SK-N-MC (cell line): ENCODE results near the gene KANSL1.

Experiments
- EZH2 ChIP-seq: fragments of 200-600 bp; sonication (generic); IDR thresholded peaks from one replicate; pipeline ENCODE4 v1.6.1; 2017; ENCODE audit warnings: antibody characterized with exemption
- FOXP2 ChIP-seq: optimal IDR thresholded peaks from 2 replicates; pipeline ENCODE3; 2011; ENCODE audit warnings: mild to moderate bottlenecking, moderate library complexity; ENCODE audit not compliant: insufficient read depth; ENCODE audit errors: extremely low read length, control extremely low read depth
- POLR2AphosphoS5 ChIP-seq: IDR thresholded peaks from 2 replicates; pipeline ENCODE4 v1.6.1; 2012; ENCODE audit warnings: mild to moderate bottlenecking, low read depth, low read length, borderline replicate concordance

DNA sequence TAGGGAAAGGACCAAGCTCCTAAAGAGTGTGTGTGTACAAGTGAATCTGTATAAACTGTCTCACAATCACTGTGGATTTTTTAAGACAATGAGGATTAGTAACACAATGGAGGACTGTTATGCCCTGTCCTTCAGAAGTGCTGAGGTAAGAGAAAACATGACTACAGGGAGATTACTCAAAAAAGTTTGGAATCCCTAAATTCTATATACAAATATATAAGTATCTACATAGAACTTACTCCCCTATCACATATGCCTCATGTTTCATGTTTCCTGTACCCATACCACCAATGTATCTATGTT, 112.3 kb downstream of the KANSL1 start:
- no peak for TF ChIP-seq POLR2AphosphoS5
- TF ChIP-seq EZH2 = no peak
- no peak for TF ChIP-seq FOXP2
